Ishikawa (cell line): ENCODE results near the gene APBB2.

Experiments
- CEBPB ChIP-seq: IDR thresholded peaks from 2 replicates; pipeline ENCODE4 v1.6.1; 2012
- CREB1 ChIP-seq: IDR thresholded peaks from 2 replicates; pipeline ENCODE4 v1.6.1; 2012; ENCODE audit warnings: low read depth
- EGR1 ChIP-seq: IDR thresholded peaks from 2 replicates; pipeline ENCODE4 v1.6.1; 2012
- EP300 ChIP-seq: IDR thresholded peaks from 2 replicates; pipeline ENCODE4 v1.6.1; 2012; ENCODE audit warnings: borderline replicate concordance
- FOXM1 ChIP-seq: IDR thresholded peaks from 2 replicates; pipeline ENCODE4 v1.6.1; 2012; ENCODE audit warnings: low read depth, borderline replicate concordance
- MAX ChIP-seq: IDR thresholded peaks from 2 replicates; pipeline ENCODE4 v1.6.1; 2012
- NFIC ChIP-seq: IDR thresholded peaks from 2 replicates; pipeline ENCODE4 v1.6.1; 2012
- RAD21 ChIP-seq: IDR thresholded peaks from 2 replicates; pipeline ENCODE4 v1.6.1; 2012; ENCODE audit warnings: low read depth
- TAF1 ChIP-seq: IDR thresholded peaks from 2 replicates; pipeline ENCODE4 v1.6.1; 2012; ENCODE audit warnings: low read depth, mild to moderate bottlenecking
- TCF12 ChIP-seq: IDR thresholded peaks from 2 replicates; pipeline ENCODE4 v1.6.1; 2012; ENCODE audit warnings: low read depth
- TEAD4 ChIP-seq: IDR thresholded peaks from 2 replicates; pipeline ENCODE4 v1.6.1; 2012
- USF1 ChIP-seq: IDR thresholded peaks from 2 replicates; pipeline ENCODE4 v1.6.1; 2012
- YY1 ChIP-seq: IDR thresholded peaks from 2 replicates; pipeline ENCODE4 v1.6.1; 2012; ENCODE audit warnings: low read depth
- ZBTB7A ChIP-seq: IDR thresholded peaks from 2 replicates; pipeline ENCODE4 v1.6.1; 2012; ENCODE audit warnings: low read depth
- TF ChIP-seq, protein P1 (sequence below): IDR thresholded peaks from 2 replicates; pipeline ENCODE4 v1.6.1; 2012; ENCODE audit warnings: low read depth, mild to moderate bottlenecking

The APBB2 gene

DNA sequence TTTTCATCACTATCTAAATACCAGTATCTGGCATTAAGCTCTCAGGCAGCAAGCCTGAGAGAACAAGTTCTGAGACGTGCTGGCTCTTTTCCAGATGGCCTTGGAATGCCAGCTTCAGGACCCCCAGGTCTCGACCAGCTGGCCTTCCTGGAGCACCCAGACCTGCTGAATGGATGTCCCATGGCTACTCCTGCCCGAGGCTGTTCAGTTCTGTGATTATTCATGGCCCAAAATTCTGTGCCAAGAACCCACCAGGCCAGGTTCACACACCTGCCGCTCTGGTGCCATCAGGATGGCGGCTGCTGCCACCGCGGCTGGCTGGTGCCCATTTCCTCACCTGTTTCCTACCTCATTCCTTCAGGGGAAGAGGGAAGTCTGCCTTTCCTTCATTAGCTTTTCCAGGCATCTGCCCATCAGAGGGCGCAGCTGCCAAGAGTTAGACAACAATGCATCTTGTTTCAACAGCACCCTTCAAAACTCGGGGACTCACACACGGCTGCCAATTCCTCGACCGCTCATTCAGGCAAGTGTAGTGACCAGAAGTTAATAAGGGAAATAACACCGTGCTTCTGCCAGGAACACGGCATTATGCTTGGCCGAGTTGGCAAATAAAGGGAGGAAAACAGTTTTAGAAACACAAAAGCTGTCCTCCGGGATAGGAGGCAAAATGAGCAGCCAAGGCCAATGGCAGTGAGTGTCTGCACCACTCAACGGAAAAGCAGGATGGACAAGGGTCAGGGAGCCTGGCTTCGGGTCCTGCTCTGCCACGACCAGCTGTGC is 290.8 kb downstream of the APBB2 start:
- TF ChIP-seq TAF1 (no peak), EP300 (no peak), USF1 (no peak), EGR1 (no peak), RAD21 (no peak), TEAD4 (no peak), FOXM1 (no peak), CEBPB (no peak), YY1 (no peak), TCF12 (no peak)
- TF ChIP-seq, protein P1, sequence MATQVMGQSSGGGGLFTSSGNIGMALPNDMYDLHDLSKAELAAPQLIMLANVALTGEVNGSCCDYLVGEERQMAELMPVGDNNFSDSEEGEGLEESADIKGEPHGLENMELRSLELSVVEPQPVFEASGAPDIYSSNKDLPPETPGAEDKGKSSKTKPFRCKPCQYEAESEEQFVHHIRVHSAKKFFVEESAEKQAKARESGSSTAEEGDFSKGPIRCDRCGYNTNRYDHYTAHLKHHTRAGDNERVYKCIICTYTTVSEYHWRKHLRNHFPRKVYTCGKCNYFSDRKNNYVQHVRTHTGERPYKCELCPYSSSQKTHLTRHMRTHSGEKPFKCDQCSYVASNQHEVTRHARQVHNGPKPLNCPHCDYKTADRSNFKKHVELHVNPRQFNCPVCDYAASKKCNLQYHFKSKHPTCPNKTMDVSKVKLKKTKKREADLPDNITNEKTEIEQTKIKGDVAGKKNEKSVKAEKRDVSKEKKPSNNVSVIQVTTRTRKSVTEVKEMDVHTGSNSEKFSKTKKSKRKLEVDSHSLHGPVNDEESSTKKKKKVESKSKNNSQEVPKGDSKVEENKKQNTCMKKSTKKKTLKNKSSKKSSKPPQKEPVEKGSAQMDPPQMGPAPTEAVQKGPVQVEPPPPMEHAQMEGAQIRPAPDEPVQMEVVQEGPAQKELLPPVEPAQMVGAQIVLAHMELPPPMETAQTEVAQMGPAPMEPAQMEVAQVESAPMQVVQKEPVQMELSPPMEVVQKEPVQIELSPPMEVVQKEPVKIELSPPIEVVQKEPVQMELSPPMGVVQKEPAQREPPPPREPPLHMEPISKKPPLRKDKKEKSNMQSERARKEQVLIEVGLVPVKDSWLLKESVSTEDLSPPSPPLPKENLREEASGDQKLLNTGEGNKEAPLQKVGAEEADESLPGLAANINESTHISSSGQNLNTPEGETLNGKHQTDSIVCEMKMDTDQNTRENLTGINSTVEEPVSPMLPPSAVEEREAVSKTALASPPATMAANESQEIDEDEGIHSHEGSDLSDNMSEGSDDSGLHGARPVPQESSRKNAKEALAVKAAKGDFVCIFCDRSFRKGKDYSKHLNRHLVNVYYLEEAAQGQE = no peak

- TF ChIP-seq CREB1 (no peak), FOXM1 (no peak), USF1 (no peak), NFIC (0 out of 2 replicates have a peak, but pooled peaks have one; percentile 31)
Measured at GRCh38 chr4:40918330-40918729, 296.0 kb downstream of the APBB2 start.

DNA sequence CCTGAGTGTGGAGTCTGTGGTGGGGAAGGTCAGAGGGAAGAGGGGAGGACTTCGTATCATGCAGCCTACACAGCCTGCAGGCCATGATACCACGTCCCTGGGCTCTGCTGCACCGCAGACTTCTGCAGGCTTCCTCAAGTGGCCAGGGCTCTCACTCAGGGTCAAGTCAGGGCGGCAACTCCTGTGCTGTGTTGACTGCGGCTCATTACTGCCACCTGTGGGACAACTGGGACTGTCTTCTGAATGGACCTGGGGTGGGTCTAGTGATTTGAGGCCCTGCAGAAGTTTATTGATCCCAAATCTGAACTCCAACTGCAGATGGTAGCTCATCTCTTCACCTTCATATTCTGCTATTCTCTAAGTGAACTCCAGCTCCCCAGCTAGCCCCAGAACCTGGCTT is 297.5 kb downstream of the APBB2 start:
- no peak for TF ChIP-seq EGR1
- TF ChIP-seq RAD21 = peak; percentile 44; the same call in 1 of the 2 replicates

- TF ChIP-seq ZBTB7A (no peak), TEAD4 (no peak), EP300 (no peak), FOXM1 (no peak), MAX (no peak), NFIC (no peak)
- TF ChIP-seq, protein P1 = no peak
Measured at GRCh38 chr4:40916218-40916555, 298.2 kb downstream of the APBB2 start.

DNA sequence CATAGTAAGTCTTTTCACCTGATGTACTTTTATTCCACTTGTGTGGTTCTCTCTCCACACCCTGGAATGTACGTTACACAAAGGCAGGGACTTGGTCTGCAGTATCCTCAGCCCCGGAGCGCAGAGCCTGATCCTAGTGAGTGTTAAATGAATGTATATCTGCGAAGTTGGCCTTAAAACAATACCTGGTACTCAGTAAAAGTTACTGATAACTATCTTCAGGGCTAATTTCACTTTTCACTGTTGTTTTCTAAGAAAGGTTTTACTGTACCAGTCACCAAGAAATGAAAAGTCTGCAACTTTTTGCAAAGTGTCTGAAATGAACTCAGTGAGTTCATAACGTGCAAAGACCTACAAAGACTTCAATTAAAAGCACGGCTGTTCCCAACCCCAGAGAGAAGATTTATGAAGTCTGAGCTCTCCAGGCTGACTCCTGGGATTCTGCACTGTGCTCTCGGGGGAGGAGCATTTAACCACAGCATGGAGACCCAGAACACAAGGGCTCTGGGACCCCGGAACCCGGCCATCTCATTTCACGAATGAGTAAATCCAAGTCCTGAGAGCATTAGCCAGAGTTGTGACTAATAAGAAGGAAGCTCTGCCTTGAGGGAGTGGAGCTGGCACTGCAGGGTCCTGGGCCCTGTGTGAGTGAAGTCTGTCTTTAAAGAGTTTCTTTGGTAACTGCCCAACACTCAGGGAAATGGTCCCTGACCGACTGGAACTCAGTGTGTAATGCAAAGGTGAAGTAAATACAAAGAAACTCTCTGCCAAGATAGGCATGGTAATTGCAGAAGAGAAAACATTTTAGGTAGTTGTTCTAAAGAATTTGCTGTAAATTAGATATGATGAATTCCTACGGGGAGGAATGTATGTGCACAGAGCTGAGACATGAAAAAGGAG is 298.8 kb downstream of the APBB2 start:
- no peak for TF ChIP-seq YY1
- no peak for TF ChIP-seq TEAD4
- TF ChIP-seq, protein P1 = no peak
- no peak for TF ChIP-seq CEBPB
- no peak for TF ChIP-seq USF1
